Occipital lobe (tissue), 2 donors: ENCODE measurements around the gene BLID. TPM values are rescaled to one million over a fixed set of nuclear protein-coding genes. Genes with fewer than 3 reads are reported as not detected.

Experiments used
- DNase-seq: peaks from one replicate; lab custom pipeline; 2025; lab: John Stamatoyannopoulos, UW
- total RNA-seq: library from RNA; depleted of rRNA; stranded (reverse); fragments of >200 nt; gene quantifications from one replicate; pipeline ENCODE4 v1.2.3, GENCODE V29; 2014

Gene BLID
- total RNA-seq, 1 donor from 2014 or later = 3.6 TPM

- DNase-seq = no peak
Measured at GRCh38 chr11:122105044-122105758, 10.8 kb downstream of the BLID start.

GRCh38 chr11:122104341-122104740, 11.7 kb downstream of the BLID start:
- DNase-seq = no peak

- no peak for DNase-seq
Measured at GRCh38 chr11:122103726-122104125, 12.3 kb downstream of the BLID start.

- DNase-seq = no peak
Measured at GRCh38 chr11:122103321-122103720, 12.7 kb downstream of the BLID start.

- DNase-seq = no peak
Measured at GRCh38 chr11:122102426-122102825, 13.6 kb downstream of the BLID start.

- DNase-seq = peak; percentile 75
Measured at GRCh38 chr11:122101625-122102291, 14.3 kb downstream of the BLID start.

GRCh38 chr11:122100756-122101080, 15.3 kb downstream of the BLID start:
- peak; percentile 62 for DNase-seq

- peak; percentile 50 for DNase-seq
Measured at GRCh38 chr11:122100037-122100755, 15.8 kb downstream of the BLID start.

GRCh38 chr11:122099374-122100036, 16.5 kb downstream of the BLID start:
- DNase-seq = no peak

- DNase-seq = no peak
Measured at GRCh38 chr11:122098261-122098980, 17.6 kb downstream of the BLID start.

GRCh38 chr11:122097419-122098001, 18.5 kb downstream of the BLID start:
- DNase-seq = no peak

GRCh38 chr11:122096272-122097112, 19.5 kb downstream of the BLID start:
- DNase-seq = no peak

- no peak for DNase-seq
Measured at GRCh38 chr11:122095681-122096262, 20.2 kb downstream of the BLID start.

- DNase-seq = no peak
Measured at GRCh38 chr11:122094836-122095235, 21.2 kb downstream of the BLID start.

GRCh38 chr11:122093731-122094275, 22.2 kb downstream of the BLID start:
- no peak for DNase-seq

GRCh38 chr11:122091835-122092234, 24.2 kb downstream of the BLID start:
- DNase-seq = no peak

GRCh38 chr11:122089111-122089510, 26.9 kb downstream of the BLID start:
- DNase-seq = no peak

GRCh38 chr11:122085712-122086111, 30.3 kb downstream of the BLID start:
- no peak for DNase-seq

- no peak for DNase-seq
Measured at GRCh38 chr11:122085264-122085663, 30.8 kb downstream of the BLID start.
